Measurements from ENCODE around the gene P2RX5.

Gene P2RX5

DNA sequence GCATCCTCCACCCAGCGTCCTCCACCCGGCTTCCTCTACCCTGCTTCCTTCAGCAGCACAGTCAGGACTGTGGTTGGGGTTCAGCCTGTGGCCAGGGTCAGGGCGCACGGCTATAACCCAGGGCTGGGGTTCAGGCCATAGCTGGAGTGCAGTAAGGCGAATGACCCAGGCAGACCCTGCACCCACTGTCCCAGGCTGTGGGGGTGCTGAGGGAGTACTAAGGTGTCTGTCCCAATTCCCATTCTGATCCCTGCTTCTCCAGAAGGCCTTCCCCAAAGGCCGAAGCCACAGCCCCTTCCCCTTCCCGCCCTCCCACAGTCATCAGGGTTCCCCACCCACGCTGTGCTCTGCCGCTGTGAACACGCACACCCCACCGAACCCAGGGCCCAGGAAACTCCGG is 14.9 kb downstream of the P2RX5 start:
- DNase-seq: no peak

- no peak for DNase-seq
Measured at GRCh38 chr17:3679531-3680126, 16.3 kb downstream of the P2RX5 start.

GRCh38 chr17:3678821-3679530 is 17.0 kb downstream of the P2RX5 start:
- no peak for DNase-seq

GRCh38 chr17:3678095-3678820 is 17.7 kb downstream of the P2RX5 start:
- DNase-seq: no peak

- no peak for DNase-seq
Measured at GRCh38 chr17:3675886-3676285, 20.1 kb downstream of the P2RX5 start.

- no peak for DNase-seq
Measured at GRCh38 chr17:3672571-3672970, 23.4 kb downstream of the P2RX5 start.

- no peak for DNase-seq
Measured at GRCh38 chr17:3669548-3669947, 26.4 kb downstream of the P2RX5 start.

DNA sequence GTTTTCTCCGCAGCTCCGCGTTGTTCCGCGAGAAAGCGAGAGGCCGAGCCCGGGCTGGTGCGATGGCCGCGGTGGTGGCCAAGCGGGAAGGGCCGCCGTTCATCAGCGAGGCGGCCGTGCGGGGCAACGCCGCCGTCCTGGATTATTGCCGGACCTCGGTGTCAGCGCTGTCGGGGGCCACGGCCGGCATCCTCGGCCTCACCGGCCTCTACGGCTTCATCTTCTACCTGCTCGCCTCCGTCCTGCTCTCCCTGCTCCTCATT is 26.9 kb downstream of the P2RX5 start:
- no peak for DNase-seq

DNA sequence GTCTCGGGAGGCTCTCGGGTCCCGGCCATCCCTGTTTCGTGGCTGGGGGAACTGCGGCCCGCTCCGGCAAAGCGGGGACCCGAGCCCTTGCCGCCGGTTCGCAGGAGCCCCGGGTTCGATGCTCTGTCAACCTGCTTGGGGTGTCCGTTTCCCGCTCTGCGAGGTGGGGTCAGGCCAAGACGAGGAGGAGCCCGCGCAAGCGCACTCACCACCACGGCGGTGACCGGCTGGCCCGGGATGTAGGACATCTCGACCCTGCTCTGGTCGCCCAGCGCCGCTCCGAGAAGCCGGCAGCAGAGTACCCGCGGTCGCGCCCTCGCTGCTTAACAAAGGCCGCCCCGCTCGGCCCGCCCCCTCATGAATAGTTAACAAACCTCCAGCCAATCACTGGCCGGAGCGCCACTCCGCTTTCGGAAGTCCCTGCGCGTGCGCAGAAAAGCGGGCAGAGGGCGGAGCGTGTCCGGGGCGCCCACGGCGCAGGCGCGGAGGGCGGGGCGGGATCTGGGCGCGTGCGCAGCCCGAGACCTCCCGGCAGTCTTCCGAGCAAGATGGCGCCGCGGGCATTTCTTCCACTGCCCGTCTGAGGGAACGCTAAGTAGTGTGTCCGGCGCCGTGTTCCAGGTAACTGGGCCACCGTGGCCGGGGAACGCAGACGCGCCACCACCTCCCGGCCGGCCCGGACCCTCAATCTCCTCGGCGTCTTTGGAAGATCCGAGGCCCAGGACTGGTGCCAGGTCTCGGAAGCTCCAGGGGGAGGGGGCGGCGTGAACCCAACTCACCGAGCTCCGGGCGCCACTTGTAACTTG is 27.5 kb downstream of the P2RX5 start, which contains the start of the genes EMC6 and TAX1BP3:
Gene EMC6 (plus strand): TSS at position 534 of the 806 bp plus-strand sequence. CDS start 335 bp downstream, outside the sequence.
Gene TAX1BP3 (minus strand): TSS at position 300 of the 806 bp plus-strand sequence. CDS start 52 bp downstream, at position 248.
- peak; percentile 99 for DNase-seq

GRCh38 chr17:3667366-3668278 is 28.3 kb downstream of the P2RX5 start:
- DNase-seq: no peak

- no peak for DNase-seq
Measured at GRCh38 chr17:3666516-3666915, 29.4 kb downstream of the P2RX5 start.

DNA sequence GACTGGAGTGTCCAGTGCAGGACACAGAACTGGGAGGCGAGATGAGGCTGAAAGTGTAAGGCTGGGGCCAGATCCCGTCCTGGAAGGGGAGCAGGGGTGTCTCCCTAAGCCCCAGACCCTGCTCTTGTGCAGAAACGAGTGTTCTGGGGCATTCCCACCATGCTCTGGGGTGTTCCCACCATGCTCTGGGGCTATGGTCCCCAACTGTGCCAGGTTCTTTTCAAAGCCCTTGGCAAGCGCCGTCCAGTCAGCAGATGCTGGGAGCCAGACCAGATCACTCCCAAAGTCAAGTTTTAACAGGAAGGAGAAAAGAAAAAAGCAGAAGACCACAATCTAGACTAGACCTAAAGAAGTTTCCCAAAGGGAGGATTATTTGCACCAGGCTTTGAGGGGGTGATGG is 30.1 kb downstream of the P2RX5 start:
- no peak for DNase-seq

DNA sequence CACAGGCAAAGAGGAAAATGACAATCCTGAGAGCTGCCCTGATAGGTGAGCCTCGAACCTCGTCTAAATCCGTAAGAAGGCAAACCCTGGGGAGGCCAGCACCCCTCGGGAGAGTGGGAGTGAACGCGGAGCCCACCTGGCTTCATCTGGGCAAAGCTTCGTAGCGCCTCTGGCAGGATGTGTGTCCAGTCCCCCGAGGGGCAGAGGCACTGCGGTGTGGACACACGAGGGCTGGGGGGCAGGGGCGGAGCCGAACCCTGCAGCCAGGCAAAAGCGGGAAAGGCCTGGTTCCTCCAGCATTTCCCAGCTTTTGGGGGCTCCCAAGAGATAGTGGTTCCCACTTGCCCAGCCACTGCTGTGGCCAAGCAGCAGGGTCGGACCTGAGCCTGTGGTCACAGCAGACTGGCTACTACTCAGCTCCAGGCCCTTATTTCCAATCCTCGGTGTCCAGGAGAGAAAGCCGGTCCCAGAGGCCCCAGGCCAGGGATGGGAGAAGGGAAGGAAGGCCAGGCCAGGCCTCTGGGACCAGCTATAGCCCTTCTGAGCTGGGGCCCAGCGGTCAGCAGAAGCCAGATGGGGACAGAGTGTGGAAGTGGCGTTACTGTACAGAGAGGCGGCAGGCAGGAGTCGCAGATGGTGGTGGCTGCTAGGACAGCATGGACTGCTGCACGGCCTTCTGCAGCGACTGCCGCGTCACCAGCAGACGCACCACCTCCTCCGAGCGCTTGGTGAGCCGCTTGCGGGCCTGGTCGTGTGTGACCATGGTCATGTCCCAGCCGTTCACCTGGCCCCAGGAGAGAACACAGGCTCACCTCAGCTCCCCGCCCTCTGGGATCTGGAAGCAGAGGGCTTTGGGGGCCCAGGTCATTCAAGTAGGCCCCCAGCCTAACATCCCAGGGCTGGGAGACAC is 32.6 kb downstream of the P2RX5 start:
- DNase-seq: no peak

GRCh38 chr17:3660311-3660891 is 35.6 kb downstream of the P2RX5 start:
- no peak for DNase-seq

- no peak for DNase-seq
Measured at GRCh38 chr17:3659541-3660111, 36.3 kb downstream of the P2RX5 start.

DNA sequence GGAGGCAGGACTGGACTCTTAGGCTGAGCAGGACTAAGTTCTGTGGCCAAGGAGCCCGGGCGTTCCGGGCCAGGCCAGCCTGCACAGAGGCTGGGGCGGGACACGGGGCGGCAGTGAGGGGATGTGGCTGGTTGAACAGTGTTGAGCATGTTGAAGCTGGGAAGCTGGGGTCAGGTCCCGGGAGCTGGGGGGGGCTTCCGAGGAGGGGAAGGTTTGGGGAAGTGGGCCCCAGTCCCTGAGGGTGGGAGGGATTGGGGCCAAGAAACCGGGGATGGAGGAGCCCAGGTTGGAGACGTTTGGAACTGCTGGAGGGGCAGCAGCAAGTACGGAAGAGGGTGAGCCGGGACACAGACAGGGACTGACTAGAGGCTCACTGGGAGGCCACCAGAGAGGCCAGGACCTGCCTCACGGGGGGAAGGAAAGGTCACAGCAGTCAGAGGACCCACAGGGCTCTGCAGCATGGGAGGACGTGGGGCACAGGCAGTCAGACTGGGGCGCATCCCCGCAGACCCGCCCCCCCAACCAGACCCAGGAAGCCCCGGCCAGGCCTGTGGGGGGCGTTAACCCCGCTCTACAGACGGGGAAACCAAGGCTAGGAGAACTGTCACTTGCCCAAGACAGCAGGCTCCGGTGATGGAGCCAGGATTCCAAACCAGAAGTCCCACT is 37.0 kb downstream of the P2RX5 start:
- no peak for DNase-seq

- no peak for DNase-seq
Measured at GRCh38 chr17:3657874-3658783, 37.8 kb downstream of the P2RX5 start.

GRCh38 chr17:3657588-3657869 is 38.4 kb downstream of the P2RX5 start:
- DNase-seq: no peak
